Esophagus muscularis mucosa (tissue), 4 donors: ENCODE results near the gene SGK1. TPM values are rescaled to one million over a fixed set of nuclear protein-coding genes. Genes with fewer than 3 reads are reported as not detected.
A peak's percentile ranks its signal among the peaks of the same experiment; 100 is the strongest.

ENCODE experiments used
- DNase-seq: peaks from one replicate; pipeline ENCODE4 v3.0.0-alpha.2; 2017; ENCODE audit errors: extremely low spot score
- H3K27ac ChIP-seq, 4 donors: fragments of 200-600 bp; sonication (generic); replicated peaks in 1 of 4; 1 replicate in 3 of 4; 2 replicates in 1 of 4; pipeline ENCODE4 v1.5.1; 2016 to 2019; ENCODE audit warnings: mild to moderate bottlenecking in 1 of 4
- H3K27me3 ChIP-seq, 4 donors: fragments of 200-600 bp; sonication (generic); one replicate each; pipeline versions ENCODE4 v1.5.1 to v1.6.0; 2016 to 2019
- H3K36me3 ChIP-seq, 4 donors: fragments of 200-600 bp; sonication (generic); one replicate each; pipeline ENCODE4 v1.5.1; 2016 to 2019
- H3K4me1 ChIP-seq, 4 donors: fragments of 200-600 bp; sonication (generic); one replicate each; pipeline ENCODE4 v1.5.1; 2016 to 2019
- H3K4me3 ChIP-seq, 4 donors: fragments of 200-600 bp; sonication (generic); 1 replicate in 2 of 4; 2 replicates in 2 of 4; pipeline ENCODE4 v1.5.1; 2016 to 2019; ENCODE audit warnings: mild to moderate bottlenecking in 4 of 4, moderate library complexity in 1 of 4
- H3K9me3 ChIP-seq, 4 donors: fragments of 200-600 bp; sonication (generic); 1 replicate in 3 of 4; 2 replicates in 1 of 4; pipeline ENCODE4 v1.5.1; 2016 to 2019
- EP300 ChIP-seq: sonication (generic); formaldehyde crosslinking; IDR thresholded peaks from one replicate; pipeline ENCODE4 v1.6.1; 2017; ENCODE audit warnings: antibody characterized with exemption
- POLR2A ChIP-seq: fragments of 450-650 bp; IDR thresholded peaks from one replicate; pipeline ENCODE4 v1.6.1; 2017; ENCODE audit warnings: antibody characterized with exemption, moderate library complexity, mild to moderate bottlenecking, low read depth
- POLR2AphosphoS5 ChIP-seq, 2 donors: sonication (generic); formaldehyde crosslinking; IDR thresholded peaks; one replicate each; pipeline ENCODE4 v1.6.1; 2017; ENCODE audit warnings: antibody characterized with exemption in 2 of 2
- WGBS: methylation state at CpG from one replicate; pipeline ENCODE4 v1.1.5; 2018; 5-methylcytosine and 5-hydroxymethylcytosine counted together
- intact Hi-C: fragments of 100-400 bp; cut with DNase I; formaldehyde crosslinking; loops from one replicate; pipeline ENCODE4 v1.15.1; 2023
- total RNA-seq, 4 donors: library from RNA; depleted of rRNA; stranded (reverse); fragments of >200 nt; gene quantifications; one replicate each; pipeline versions ENCODE4 v1.1.0 to v1.2.1, GENCODE V29; 2016
- TF ChIP-seq, protein P1 (sequence below), 3 experiments: fragments of 200-600 bp in 2 of 3; fragments of 450-650 bp in 1 of 3; sonication (generic) in 2 of 3; IDR thresholded peaks; one replicate each; pipeline ENCODE4 v1.5.1; 2017 to 2019; ENCODE audit warnings: antibody characterized with exemption in 3 of 3, mild to moderate bottlenecking in 2 of 3, moderate library complexity in 1 of 3

The SGK1 gene
- total RNA-seq, 4 donors from 2014 or later, result 30.7 to 52.8 (median 43.9) TPM

DNA sequence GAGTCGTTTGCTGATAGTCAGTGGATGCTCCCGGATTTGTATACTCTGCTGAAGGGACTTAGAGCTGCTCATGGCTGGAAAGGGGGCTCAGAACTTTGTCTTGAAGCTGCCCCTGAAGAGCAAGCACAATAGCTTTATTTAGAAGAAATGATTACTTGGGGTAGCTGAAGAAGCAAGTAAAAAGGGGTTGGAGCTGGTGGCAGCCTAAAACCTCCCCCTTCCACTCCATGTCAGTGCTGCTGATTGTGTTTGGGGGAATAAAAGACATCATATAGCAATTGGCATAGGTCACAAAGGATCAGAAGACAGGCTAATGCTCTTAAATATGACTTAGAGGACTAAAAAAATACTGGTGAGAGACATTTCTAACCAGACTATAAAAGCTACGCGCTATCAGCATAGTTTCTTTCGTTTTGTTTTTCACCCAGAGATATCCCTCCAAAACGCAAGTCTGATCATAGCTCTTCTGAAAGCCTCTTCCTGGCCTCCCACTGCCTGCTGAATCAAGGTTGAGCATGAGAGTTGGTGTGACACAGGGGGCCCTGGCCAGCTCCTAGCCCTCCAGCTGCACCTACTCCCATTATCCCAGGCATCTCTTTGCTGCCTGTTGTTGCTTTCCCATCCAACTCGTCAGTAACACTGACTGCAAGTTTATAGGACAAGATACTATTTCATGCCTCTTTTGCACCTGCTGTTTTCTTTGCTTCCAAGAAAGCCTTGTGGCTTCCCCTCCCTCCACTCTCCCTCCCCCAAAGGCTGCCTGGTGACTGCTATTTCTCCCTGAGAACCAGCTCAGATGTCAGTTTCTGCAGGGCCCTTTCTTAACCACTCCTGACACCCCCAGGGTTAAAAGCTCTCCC is 33.9 kb upstream of the SGK1 start:
- Histone ChIP-seq H3K36me3 (no peaks in the 10 kb centered on the region), H3K27ac (no peak overlapping the region), H3K4me1 (no peaks in the 10 kb centered on the region), H3K4me3 (no peak overlapping the region), H3K9me3 (no peaks in the 10 kb centered on the region), H3K27me3 (no peaks in the 10 kb centered on the region)
- TF ChIP-seq, protein P1, sequence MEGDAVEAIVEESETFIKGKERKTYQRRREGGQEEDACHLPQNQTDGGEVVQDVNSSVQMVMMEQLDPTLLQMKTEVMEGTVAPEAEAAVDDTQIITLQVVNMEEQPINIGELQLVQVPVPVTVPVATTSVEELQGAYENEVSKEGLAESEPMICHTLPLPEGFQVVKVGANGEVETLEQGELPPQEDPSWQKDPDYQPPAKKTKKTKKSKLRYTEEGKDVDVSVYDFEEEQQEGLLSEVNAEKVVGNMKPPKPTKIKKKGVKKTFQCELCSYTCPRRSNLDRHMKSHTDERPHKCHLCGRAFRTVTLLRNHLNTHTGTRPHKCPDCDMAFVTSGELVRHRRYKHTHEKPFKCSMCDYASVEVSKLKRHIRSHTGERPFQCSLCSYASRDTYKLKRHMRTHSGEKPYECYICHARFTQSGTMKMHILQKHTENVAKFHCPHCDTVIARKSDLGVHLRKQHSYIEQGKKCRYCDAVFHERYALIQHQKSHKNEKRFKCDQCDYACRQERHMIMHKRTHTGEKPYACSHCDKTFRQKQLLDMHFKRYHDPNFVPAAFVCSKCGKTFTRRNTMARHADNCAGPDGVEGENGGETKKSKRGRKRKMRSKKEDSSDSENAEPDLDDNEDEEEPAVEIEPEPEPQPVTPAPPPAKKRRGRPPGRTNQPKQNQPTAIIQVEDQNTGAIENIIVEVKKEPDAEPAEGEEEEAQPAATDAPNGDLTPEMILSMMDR (IDR thresholded peaks at IDR 0.05), result no peak
- no peak for TF ChIP-seq POLR2A
- no peak for TF ChIP-seq EP300
- no peak for TF ChIP-seq POLR2AphosphoS5 (IDR thresholded peaks at IDR 0.05)
- 77% methylated on average over 7 of the region's 7 CpGs for WGBS
- intact Hi-C loops, result no loop called here
- no peak for DNase-seq

DNA sequence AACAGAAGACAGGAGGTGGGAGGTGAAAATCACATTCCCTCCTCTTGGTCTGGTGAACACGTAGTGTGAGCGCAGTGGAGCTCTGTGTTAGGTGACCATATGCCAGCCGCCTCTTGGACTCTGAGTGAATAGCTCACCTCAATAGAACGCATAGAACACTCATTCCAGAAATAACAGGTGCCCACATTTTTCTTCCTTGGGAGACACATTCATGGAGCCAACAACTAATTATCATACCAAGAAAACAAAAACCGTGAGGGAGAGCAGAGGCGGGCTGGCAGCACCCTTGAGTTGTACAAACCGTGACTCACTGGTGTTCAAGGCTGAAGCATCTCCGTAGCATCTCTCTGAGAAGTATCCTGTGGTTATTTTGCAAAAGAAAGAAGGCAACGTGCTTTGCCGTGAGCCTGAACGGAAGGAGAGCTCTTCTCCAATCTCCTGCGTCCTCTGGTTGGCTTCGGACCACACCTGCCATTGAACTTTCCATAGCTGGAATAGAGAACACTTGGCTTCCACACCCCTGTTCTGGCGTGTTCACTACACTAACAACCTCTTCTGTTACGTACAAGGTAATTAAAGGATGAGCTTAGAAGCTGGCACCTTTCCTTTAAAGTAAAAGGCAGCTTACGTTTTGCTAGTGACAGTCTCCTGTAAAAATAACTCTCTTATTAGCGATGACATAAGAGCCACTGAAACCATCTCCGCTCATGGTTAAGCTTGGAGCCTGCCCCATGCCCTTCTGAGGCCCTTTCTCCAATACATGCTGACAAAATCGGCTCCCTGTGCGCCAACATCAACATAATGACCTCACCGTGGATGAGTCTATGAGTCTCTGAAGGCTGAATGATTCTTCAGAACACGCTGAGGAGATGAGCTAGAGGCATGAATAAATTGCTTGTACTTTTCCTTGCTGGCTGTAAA is 30.2 kb upstream of the SGK1 start:
- H3K27ac ChIP-seq, result no peak overlapping the region
- intact Hi-C loops, result no loop called here
- H3K9me3 ChIP-seq, result no peaks in the 10 kb centered on the region
- H3K4me1 ChIP-seq, result peaks cover 0 to 10% (median 4%) of the 10 kb centered on the region in 4 donors
- no peaks in the 10 kb centered on the region for H3K27me3 ChIP-seq
- no peak overlapping the region for H3K4me3 ChIP-seq
- TF ChIP-seq POLR2A, result no peak
- TF ChIP-seq EP300, result no peak
- TF ChIP-seq, protein P1 (IDR thresholded peaks at IDR 0.05), result no peak
- no peak for TF ChIP-seq POLR2AphosphoS5 (IDR thresholded peaks at IDR 0.05)
- H3K36me3 ChIP-seq, result no peaks in the 10 kb centered on the region
- 85% methylated on average over 22 of the region's 22 CpGs for WGBS
- DNase-seq, result no peak

DNA sequence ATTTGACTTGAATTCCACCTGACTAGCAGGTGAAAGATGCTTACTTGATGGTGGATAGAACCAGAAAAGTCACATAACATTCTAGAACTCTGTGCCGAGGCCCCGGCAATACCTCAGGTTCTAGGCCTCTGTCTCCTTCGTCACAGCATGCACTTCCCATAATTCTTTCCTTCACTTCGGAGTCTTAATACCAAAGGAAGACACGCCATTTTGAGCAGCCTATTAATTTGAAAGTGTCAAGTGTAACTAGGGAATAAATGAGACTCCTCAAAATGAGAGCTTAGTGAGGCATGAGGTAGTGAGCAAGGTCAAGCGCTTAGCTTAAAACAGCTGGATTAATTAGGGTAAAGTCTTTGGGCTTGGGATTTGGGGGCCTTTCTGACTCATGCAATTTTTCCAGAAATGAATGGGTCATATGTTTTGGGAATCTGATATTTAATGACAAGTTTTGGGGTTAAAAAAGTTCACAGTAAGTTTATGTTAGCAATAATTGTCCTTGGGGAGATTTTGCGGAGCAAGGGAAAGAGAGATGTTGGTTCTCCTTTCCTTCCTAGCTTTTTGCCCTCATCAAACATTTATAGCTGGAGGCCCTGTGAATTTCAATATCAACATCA is 29.1 kb upstream of the SGK1 start:
- TF ChIP-seq POLR2AphosphoS5 (IDR thresholded peaks at IDR 0.05) (no peak), EP300 (no peak), POLR2A (no peak)
- TF ChIP-seq, protein P1 (IDR thresholded peaks at IDR 0.05), result no peak
- no peaks in the 10 kb centered on the region for H3K27me3 ChIP-seq
- H3K36me3 ChIP-seq, result no peaks in the 10 kb centered on the region
- 92% methylated on average over 7 of the region's 7 CpGs for WGBS
- no peak overlapping the region for H3K27ac ChIP-seq
- H3K4me1 ChIP-seq, result peaks cover 0 to 10% (median 4%) of the 10 kb centered on the region in 4 donors
- no peak for DNase-seq
- intact Hi-C loops, result no loop called here
- H3K9me3 ChIP-seq, result no peaks in the 10 kb centered on the region
- H3K4me3 ChIP-seq, result no peak overlapping the region

DNA sequence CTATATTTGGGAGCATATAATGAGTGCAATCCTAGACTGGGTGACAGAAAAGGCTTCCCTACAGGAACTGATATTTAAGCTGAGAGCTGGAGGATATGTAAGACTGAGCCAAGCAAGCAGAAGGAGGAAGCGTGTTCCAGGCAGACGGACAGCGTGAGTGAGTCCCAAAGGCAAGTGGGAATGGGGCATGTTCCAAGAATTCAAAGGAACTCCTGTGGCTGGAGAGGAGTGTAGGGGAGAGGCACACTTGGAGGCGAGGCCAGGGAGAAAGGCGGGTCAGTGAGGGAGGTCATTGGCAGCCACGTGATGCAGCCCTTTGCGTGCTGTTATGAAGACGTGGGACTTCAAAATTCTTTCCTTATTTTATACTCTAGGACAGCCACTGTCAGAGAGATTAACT is 27.9 kb upstream of the SGK1 start:
- no peak overlapping the region for H3K27ac ChIP-seq
- intact Hi-C loops, result no loop called here
- H3K4me3 ChIP-seq, result no peak overlapping the region
- no peaks in the 10 kb centered on the region for H3K9me3 ChIP-seq
- WGBS, result 57% methylated on average over 8 of the region's 8 CpGs
- H3K4me1 ChIP-seq, result peaks cover 0 to 10% (median 4%) of the 10 kb centered on the region in 4 donors
- H3K27me3 ChIP-seq, result no peaks in the 10 kb centered on the region
- no peak for DNase-seq
- H3K36me3 ChIP-seq, result no peaks in the 10 kb centered on the region
- no peak for TF ChIP-seq EP300

DNA sequence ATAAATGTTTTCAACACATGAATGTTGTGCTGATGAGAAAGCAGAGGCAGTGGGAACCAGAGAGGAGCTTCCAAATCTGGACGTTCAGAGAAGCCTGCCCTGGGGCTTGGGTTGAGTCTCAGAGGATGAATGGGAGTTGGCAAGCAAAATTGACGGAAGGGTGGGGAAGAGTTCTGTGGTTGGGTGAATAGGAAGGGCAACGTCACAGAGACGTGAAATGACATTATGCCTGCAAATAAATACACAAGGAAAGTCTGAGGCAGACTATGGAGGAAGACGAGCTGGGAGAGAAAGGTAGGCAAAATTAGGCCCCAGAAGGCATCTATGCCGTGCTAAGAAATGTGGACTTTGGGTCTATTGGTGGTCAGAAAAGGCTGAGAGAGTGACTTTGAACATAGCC is 25.2 kb upstream of the SGK1 start:
- peak overlapping the region in 1 of 4 donors; percentile 15 for H3K27ac ChIP-seq
- no peak overlapping the region for H3K4me3 ChIP-seq
- WGBS, result 86% methylated on average over 6 of the region's 6 CpGs
- intact Hi-C loops, result no loop called here
- no peaks in the 10 kb centered on the region for H3K9me3 ChIP-seq
- no peak for DNase-seq
- TF ChIP-seq POLR2AphosphoS5 (IDR thresholded peaks at IDR 0.05), result peak in 1 of 2 donors; percentile 34
- no peak for TF ChIP-seq POLR2A
- H3K27me3 ChIP-seq, result no peaks in the 10 kb centered on the region
- H3K36me3 ChIP-seq, result no peaks in the 10 kb centered on the region
- peaks cover 0 to 10% (median 5%) of the 10 kb centered on the region in 4 donors for H3K4me1 ChIP-seq
